Body of pancreas (tissue), 4 donors: Measurements from ENCODE around the gene CEP112. TPM values are rescaled to one million over a fixed set of nuclear protein-coding genes. Genes with fewer than 3 reads are reported as not detected.

Source experiments
- ATAC-seq: fragments of 150-250 bp; one replicate; pipeline ENCODE4 v1.9.1; 2016
- DNase-seq, 4 donors: peaks; one replicate each; pipeline ENCODE4 v3.0.0-alpha.2; 2019
- H3K27ac ChIP-seq, 4 donors: fragments of 200-600 bp; sonication (generic); 1 replicate in 3 of 4; 2 replicates in 1 of 4; pipeline versions ENCODE4 v1.5.1 to v1.6.1; 2016 to 2019; ENCODE audit warnings: mild to moderate bottlenecking in 1 of 4, mixed read lengths in 1 of 4, moderate library complexity in 1 of 4
- H3K27me3 ChIP-seq, 2 donors: fragments of 200-600 bp; sonication (generic); one replicate each; pipeline ENCODE4 v1.6.0; 2016; ENCODE audit warnings: mild to moderate bottlenecking in 1 of 2
- H3K36me3 ChIP-seq, 2 donors: fragments of 200-600 bp; sonication (generic); replicated peaks in 1 of 2; 2 replicates each; pipeline ENCODE4 v1.5.1; 2016; ENCODE audit warnings: low read depth in 2 of 2; ENCODE audit not compliant: insufficient read depth in 1 of 2
- H3K4me1 ChIP-seq: fragments of 200-600 bp; sonication (generic); one replicate; pipeline ENCODE4 v1.6.0; 2016
- H3K4me3 ChIP-seq, 2 donors: fragments of 200-600 bp; sonication (generic); 1 replicate in 1 of 2; 2 replicates in 1 of 2; pipeline ENCODE4 v1.5.1; 2016 to 2019
- H3K9me3 ChIP-seq, 3 donors: fragments of 200-600 bp; sonication (generic); 1 replicate in 2 of 3; 2 replicates in 1 of 3; pipeline ENCODE4 v1.5.1; 2016
- CTCF ChIP-seq, 7 experiments: fragments of 450-650 bp in 4 of 7; fragments of 200-600 bp in 3 of 7; sonication (generic) in 3 of 7; IDR thresholded peaks; one replicate each; pipeline ENCODE4 v1.5.1; 2016 to 2019; ENCODE audit warnings: antibody characterized with exemption in 7 of 7
- POLR2A ChIP-seq, 3 donors: fragments of 450-650 bp; IDR thresholded peaks; one replicate each; pipeline ENCODE4 v1.6.1; 2016; ENCODE audit warnings: antibody characterized with exemption in 3 of 3, mild to moderate bottlenecking in 2 of 3
- WGBS, 2 donors: methylation state at CpG; one replicate each; pipeline ENCODE4 v1.1.5; 2017; 5-methylcytosine and 5-hydroxymethylcytosine counted together
- intact Hi-C: fragments of 100-400 bp; cut with DNase I; formaldehyde crosslinking; loops from one replicate; pipeline ENCODE4 v1.15.1; 2023
- total RNA-seq, 2 donors: library from RNA; depleted of rRNA; stranded (reverse); fragments of >200 nt; gene quantifications; one replicate each; pipeline ENCODE4 v1.1.0, GENCODE V29; 2016

CEP112 gene
- total RNA-seq, 2 donors from 2014 or later, result 5.2 to 10.2 TPM

- H3K4me1 ChIP-seq, result peaks cover 17% of the 10 kb centered on the region
- no peaks in the 10 kb centered on the region for H3K36me3 ChIP-seq
- H3K4me3 ChIP-seq, result no peak overlapping the region
- intact Hi-C loops, result no loop called here
- no peak for ATAC-seq
- no peak for DNase-seq
- TF ChIP-seq POLR2A (IDR thresholded peaks at IDR 0.05) (no peak), CTCF (IDR thresholded peaks at IDR 0.05) (no peak)
- no peak overlapping the region for H3K27ac ChIP-seq
- H3K9me3 ChIP-seq, result no peaks in the 10 kb centered on the region
- 84 to 94% methylated on average over 2 of the region's 2 CpGs for WGBS, 2 donors
- H3K27me3 ChIP-seq, result no peaks in the 10 kb centered on the region
These were observed 4.2 kb downstream of the CEP112 start for GRCh38 chr17:66187718-66188117.

GRCh38 chr17:66185862-66186261 lies 6.1 kb downstream of the CEP112 start:
- WGBS, 2 donors, result 88 to 92% methylated on average over 4 of the region's 4 CpGs

GRCh38 chr17:66184392-66184791 lies 7.5 kb downstream of the CEP112 start:
- intact Hi-C loops, result no loop called here
- no peak for ATAC-seq
- Histone ChIP-seq H3K27ac (no peak overlapping the region), H3K36me3 (no peaks in the 10 kb centered on the region), H3K27me3 (no peaks in the 10 kb centered on the region), H3K4me3 (no peak overlapping the region), H3K4me1 (no peaks in the 10 kb centered on the region), H3K9me3 (no peaks in the 10 kb centered on the region)
- TF ChIP-seq CTCF (IDR thresholded peaks at IDR 0.05) (no peak), POLR2A (IDR thresholded peaks at IDR 0.05) (no peak)
- 86 to 97% methylated on average over 1 of the region's 1 CpG for WGBS, 2 donors
- no peak for DNase-seq

More at GRCh38 chr17:66185862-66186261, 6.1 kb downstream of the CEP112 start:
- no peaks in the 10 kb centered on the region for H3K36me3 ChIP-seq
- intact Hi-C loops, result no loop called here
- ATAC-seq, result no peak
- H3K27me3 ChIP-seq, result no peaks in the 10 kb centered on the region
- H3K27ac ChIP-seq, result no peak overlapping the region
- H3K4me3 ChIP-seq, result no peak overlapping the region
- TF ChIP-seq CTCF (IDR thresholded peaks at IDR 0.05) (no peak), POLR2A (IDR thresholded peaks at IDR 0.05) (no peak)
- peaks cover 6% of the 10 kb centered on the region for H3K4me1 ChIP-seq
- H3K9me3 ChIP-seq, result no peaks in the 10 kb centered on the region
- DNase-seq, result no peak

DNA sequence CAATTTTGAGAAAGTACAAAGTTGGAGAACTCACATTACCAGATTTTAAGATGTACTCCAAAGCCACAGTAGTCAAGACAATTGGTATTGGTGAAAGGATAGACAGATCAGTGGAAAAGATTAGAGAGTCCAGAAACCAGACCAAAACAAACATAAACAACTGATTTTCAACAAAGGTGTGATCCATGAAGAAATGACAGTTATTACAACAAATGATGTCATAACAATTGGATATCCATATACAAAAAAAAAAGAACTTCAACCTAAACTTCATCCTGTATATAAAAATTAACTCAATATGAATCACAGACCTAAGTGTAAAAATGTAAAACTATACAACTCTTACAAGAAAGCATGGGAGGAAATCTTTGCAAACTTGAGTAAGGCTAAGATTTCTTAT lies 8.4 kb downstream of the CEP112 start:
- Histone ChIP-seq H3K36me3 (no peaks in the 10 kb centered on the region), H3K4me1 (no peaks in the 10 kb centered on the region), H3K27ac (no peak overlapping the region), H3K4me3 (no peak overlapping the region), H3K27me3 (no peaks in the 10 kb centered on the region), H3K9me3 (no peaks in the 10 kb centered on the region)
- no peak for TF ChIP-seq POLR2A (IDR thresholded peaks at IDR 0.05)
- no peak for TF ChIP-seq CTCF (IDR thresholded peaks at IDR 0.05)
- ATAC-seq (no peak), DNase-seq (no peak)
- intact Hi-C loops, result no loop called here

DNA sequence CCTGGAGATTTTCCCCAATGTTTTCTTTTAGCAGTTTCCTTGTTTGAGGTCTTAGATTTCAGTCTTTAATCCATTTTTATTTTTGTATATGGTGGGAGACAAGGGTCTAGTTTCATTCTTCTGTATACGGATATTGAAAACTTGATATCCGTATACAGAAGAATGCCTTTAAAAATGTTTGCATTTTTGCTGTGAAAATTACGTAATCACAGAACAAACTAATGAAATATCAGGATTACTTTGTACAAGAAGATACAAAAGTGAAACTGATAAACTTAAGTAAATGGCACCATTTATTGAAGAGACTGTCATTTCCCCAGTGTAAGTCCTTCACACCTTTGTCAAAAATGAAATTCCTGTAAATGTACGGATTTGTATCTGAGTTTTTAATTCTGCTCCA lies 13.3 kb downstream of the CEP112 start:
- Histone ChIP-seq H3K27me3 (no peaks in the 10 kb centered on the region), H3K4me3 (no peak overlapping the region), H3K9me3 (no peaks in the 10 kb centered on the region), H3K4me1 (no peaks in the 10 kb centered on the region), H3K36me3 (no peaks in the 10 kb centered on the region), H3K27ac (no peak overlapping the region)
- WGBS, 2 donors, result 96 to 97% methylated on average over 4 of the region's 4 CpGs
- DNase-seq (no peak), ATAC-seq (no peak)
- TF ChIP-seq CTCF (IDR thresholded peaks at IDR 0.05) (no peak), POLR2A (IDR thresholded peaks at IDR 0.05) (no peak)
- intact Hi-C loops, result no loop called here
